ENCODE data around the gene CEP112.

GRCh38 chr17:65954148-65954449 is 237.8 kb downstream of the CEP112 start:
- no peak for TF ChIP-seq USF2 (CRISPR knock-in tag; IDR thresholded peaks at IDR 0.05)
- no peak for TF ChIP-seq TEAD4 (CRISPR knock-in tag; IDR thresholded peaks at IDR 0.05)
- no peak for TF ChIP-seq FOXJ3 (CRISPR knock-in tag; IDR thresholded peaks at IDR 0.05; ENCODE audit: borderline replicate concordance)
- TF ChIP-seq JUN (CRISPR knock-in tag; IDR thresholded peaks at IDR 0.05), result no peak
- TF ChIP-seq GABPB1 (CRISPR knock-in tag; IDR thresholded peaks at IDR 0.05), result no peak
- TF ChIP-seq SMAD3 (CRISPR knock-in tag; IDR thresholded peaks at IDR 0.05; ENCODE audit: borderline replicate concordance), result no peak

All from WTC11 (cell line).